Measurements from ENCODE around the gene ARHGAP31. TPM values are rescaled to one million over a fixed set of nuclear protein-coding genes. Genes with fewer than 3 reads are reported as not detected.
"Not testable (repeated sequence)": the region's sequence is repeated elsewhere in the genome, so short reads cannot be mapped to it uniquely, and the experiment has no call there.

The ARHGAP31 gene
- total RNA-seq, 2 donors from 2014 or later, result 22.5 to 64.6 TPM

GRCh38 chr3:119301662-119302061 lies 7.5 kb downstream of the ARHGAP31 start:
- ATAC-seq (peak; percentile 64), DNase-seq (ENCODE audit: low spot score) (no peak)
- no peaks in the 10 kb centered on the region for H3K27me3 Mint-ChIP-seq
- H3K9me3 Mint-ChIP-seq, result no peaks in the 10 kb centered on the region
- H3K27ac Mint-ChIP-seq, result peak overlapping the region; percentile 16 to 72
- no peaks in the 10 kb centered on the region for H3K36me3 Mint-ChIP-seq
- peak overlapping the region; percentile 22 for H3K4me3 Mint-ChIP-seq
- peaks cover 50 to 54% of the 10 kb centered on the region in 2 donors for H3K4me1 Mint-ChIP-seq (ENCODE audit: low read depth in 2 of 2)

GRCh38 chr3:119302697-119303551 lies 8.7 kb downstream of the ARHGAP31 start:
- no peak for DNase-seq (ENCODE audit: low spot score)
- peak in 1 of 2 donors; percentile 40 for ATAC-seq
- Mint-ChIP-seq H3K36me3 (no peaks in the 10 kb centered on the region), H3K4me3 (no peak overlapping the region), H3K4me1 (ENCODE audit: low read depth in 2 of 2) (peaks cover 38 to 45% of the 10 kb centered on the region in 2 donors), H3K27me3 (no peaks in the 10 kb centered on the region), H3K27ac (peak overlapping the region in 1 of 2 donors; percentile 72), H3K9me3 (no peaks in the 10 kb centered on the region)

GRCh38 chr3:119304201-119304713 lies 10.1 kb downstream of the ARHGAP31 start:
- H3K36me3 Mint-ChIP-seq, result no peaks in the 10 kb centered on the region
- H3K27ac Mint-ChIP-seq, result peak overlapping the region in 1 of 2 donors; percentile 17
- no peak overlapping the region for H3K4me3 Mint-ChIP-seq
- H3K4me1 Mint-ChIP-seq (ENCODE audit: low read depth in 2 of 2), result peaks cover 28 to 47% of the 10 kb centered on the region in 2 donors
- H3K9me3 Mint-ChIP-seq, result no peaks in the 10 kb centered on the region
- no peaks in the 10 kb centered on the region for H3K27me3 Mint-ChIP-seq
- ATAC-seq (no peak), DNase-seq (ENCODE audit: low spot score) (no peak)

GRCh38 chr3:119305286-119305685 lies 11.1 kb downstream of the ARHGAP31 start:
- Mint-ChIP-seq H3K4me1 (ENCODE audit: low read depth in 2 of 2) (peaks cover 28 to 52% of the 10 kb centered on the region in 2 donors), H3K9me3 (no peaks in the 10 kb centered on the region), H3K4me3 (no peak overlapping the region), H3K27me3 (no peaks in the 10 kb centered on the region), H3K27ac (no peak overlapping the region), H3K36me3 (no peaks in the 10 kb centered on the region)
- no peak for DNase-seq (ENCODE audit: low spot score)
- no peak for ATAC-seq

- not testable (repeated sequence) for H3K27me3 Mint-ChIP-seq; H3K27ac Mint-ChIP-seq; DNase-seq (ENCODE audit: low spot score); H3K36me3 Mint-ChIP-seq; ATAC-seq; H3K4me3 Mint-ChIP-seq; H3K9me3 Mint-ChIP-seq
- peaks cover 27 to 54% of the 10 kb centered on the region in 2 donors for H3K4me1 Mint-ChIP-seq (ENCODE audit: low read depth in 2 of 2)
These were observed 12.2 kb downstream of the ARHGAP31 start for GRCh38 chr3:119306378-119306777.

- H3K9me3 Mint-ChIP-seq, result no peaks in the 10 kb centered on the region
- ATAC-seq (no peak), DNase-seq (ENCODE audit: low spot score) (no peak)
- no peaks in the 10 kb centered on the region for H3K27me3 Mint-ChIP-seq
- H3K4me3 Mint-ChIP-seq, result no peak overlapping the region
- no peak overlapping the region for H3K27ac Mint-ChIP-seq
- peaks cover 9% of the 10 kb centered on the region for H3K36me3 Mint-ChIP-seq
- peaks cover 17 to 41% of the 10 kb centered on the region in 2 donors for H3K4me1 Mint-ChIP-seq (ENCODE audit: low read depth in 2 of 2)
These were observed 14.2 kb downstream of the ARHGAP31 start for GRCh38 chr3:119308355-119308754.

- Mint-ChIP-seq H3K27ac (no peak overlapping the region), H3K9me3 (no peaks in the 10 kb centered on the region), H3K4me1 (ENCODE audit: low read depth in 2 of 2) (peaks cover 22 to 43% of the 10 kb centered on the region in 2 donors), H3K27me3 (no peaks in the 10 kb centered on the region), H3K4me3 (no peak overlapping the region), H3K36me3 (peaks cover 17% of the 10 kb centered on the region)
- no peak for ATAC-seq
- DNase-seq (ENCODE audit: low spot score), result no peak
These were observed 15.4 kb downstream of the ARHGAP31 start for GRCh38 chr3:119309591-119309990.

- Mint-ChIP-seq H3K27me3 (no peaks in the 10 kb centered on the region), H3K4me1 (ENCODE audit: low read depth in 2 of 2) (peaks cover 25 to 43% of the 10 kb centered on the region in 2 donors), H3K36me3 (peaks cover 17% of the 10 kb centered on the region), H3K9me3 (no peaks in the 10 kb centered on the region), H3K27ac (no peak overlapping the region), H3K4me3 (no peak overlapping the region)
- ATAC-seq, result no peak
- no peak for DNase-seq (ENCODE audit: low spot score)
These were observed 15.9 kb downstream of the ARHGAP31 start for GRCh38 chr3:119310071-119310470.

GRCh38 chr3:119311081-119311925 lies 17.1 kb downstream of the ARHGAP31 start:
- Mint-ChIP-seq H3K4me1 (ENCODE audit: low read depth in 2 of 2) (peaks cover 37 to 49% of the 10 kb centered on the region in 2 donors), H3K36me3 (peaks cover 17% of the 10 kb centered on the region), H3K27ac (peak overlapping the region; percentile 7 to 24), H3K4me3 (no peak overlapping the region), H3K9me3 (no peaks in the 10 kb centered on the region), H3K27me3 (no peaks in the 10 kb centered on the region)
- DNase-seq (ENCODE audit: low spot score) (no peak), ATAC-seq (no peak)

GRCh38 chr3:119313461-119313860 lies 19.3 kb downstream of the ARHGAP31 start:
- peaks cover 45 to 46% of the 10 kb centered on the region in 2 donors for H3K4me1 Mint-ChIP-seq (ENCODE audit: low read depth in 2 of 2)
- no peak for ATAC-seq
- H3K9me3 Mint-ChIP-seq, result no peaks in the 10 kb centered on the region
- H3K4me3 Mint-ChIP-seq, result no peak overlapping the region
- no peaks in the 10 kb centered on the region for H3K27me3 Mint-ChIP-seq
- H3K27ac Mint-ChIP-seq, result no peak overlapping the region
- no peak for DNase-seq (ENCODE audit: low spot score)
- peaks cover 17% of the 10 kb centered on the region for H3K36me3 Mint-ChIP-seq

GRCh38 chr3:119314821-119315220 lies 20.6 kb downstream of the ARHGAP31 start:
- DNase-seq (ENCODE audit: low spot score), result no peak
- Mint-ChIP-seq H3K9me3 (no peaks in the 10 kb centered on the region), H3K27me3 (no peaks in the 10 kb centered on the region), H3K4me1 (ENCODE audit: low read depth in 2 of 2) (peaks cover 48 to 56% of the 10 kb centered on the region in 2 donors), H3K27ac (peak overlapping the region in 1 of 2 donors; percentile 49), H3K4me3 (no peak overlapping the region), H3K36me3 (peaks cover 17% of the 10 kb centered on the region)
- ATAC-seq, result no peak

GRCh38 chr3:119315600-119316312 lies 21.6 kb downstream of the ARHGAP31 start:
- Mint-ChIP-seq H3K27ac (peak overlapping the region; percentile 8 to 49), H3K9me3 (peaks cover 3% of the 10 kb centered on the region), H3K4me3 (no peak overlapping the region), H3K27me3 (no peaks in the 10 kb centered on the region), H3K4me1 (ENCODE audit: low read depth in 2 of 2) (peaks cover 53 to 59% of the 10 kb centered on the region in 2 donors), H3K36me3 (peaks cover 22% of the 10 kb centered on the region)
- ATAC-seq, result no peak
- DNase-seq (ENCODE audit: low spot score), result no peak

GRCh38 chr3:119316313-119316670 lies 22.1 kb downstream of the ARHGAP31 start:
- H3K4me1 Mint-ChIP-seq (ENCODE audit: low read depth in 2 of 2), result peaks cover 51 to 57% of the 10 kb centered on the region in 2 donors
- no peak overlapping the region for H3K4me3 Mint-ChIP-seq
- H3K27me3 Mint-ChIP-seq, result no peaks in the 10 kb centered on the region
- H3K9me3 Mint-ChIP-seq, result peaks cover 3% of the 10 kb centered on the region
- DNase-seq (ENCODE audit: low spot score) (no peak), ATAC-seq (no peak)
- peak overlapping the region; percentile 8 to 22 for H3K27ac Mint-ChIP-seq
- peaks cover 23% of the 10 kb centered on the region for H3K36me3 Mint-ChIP-seq
